HepG2 (cell line): ENCODE measurements around the gene PCGF3. TPM values are rescaled to one million over a fixed set of nuclear protein-coding genes. Genes with fewer than 3 reads are reported as not detected.

ENCODE experiments used
- AGO2 ChIP-seq: fragments of 200-400 bp; formaldehyde crosslinking; optimal IDR thresholded peaks from 2 replicates; pipeline ENCODE3; 2017; ENCODE audit warnings: mild to moderate bottlenecking, low read depth, low read length, moderate library complexity
- ATF2 ChIP-seq: sonication (generic); formaldehyde crosslinking; IDR thresholded peaks from 2 replicates; pipeline ENCODE4 v1.4.0; 2020; ENCODE audit warnings: missing genetic modification reagents
- FOXM1 ChIP-seq: sonication (generic); formaldehyde crosslinking; IDR thresholded peaks from 2 replicates; pipeline ENCODE4 v1.5.0; 2020; ENCODE audit warnings: missing genetic modification reagents
- KDM2A ChIP-seq: sonication (generic); formaldehyde crosslinking; IDR thresholded peaks from 2 replicates; pipeline ENCODE4 v1.4.0; 2020; ENCODE audit warnings: low read depth, missing genetic modification reagents, borderline replicate concordance
- KLF15 ChIP-seq: sonication (generic); formaldehyde crosslinking; IDR thresholded peaks from 2 replicates; pipeline ENCODE4 v1.8.1; 2023; ENCODE audit warnings: borderline replicate concordance, mild to moderate bottlenecking, inconsistent platforms, missing genetic modification reagents, mixed read lengths
- MLXIP ChIP-seq: sonication (generic); formaldehyde crosslinking; IDR thresholded peaks from 2 replicates; pipeline ENCODE4 v1.9.0; 2021; ENCODE audit warnings: missing genetic modification reagents, borderline replicate concordance
- NFYB ChIP-seq: sonication (generic); formaldehyde crosslinking; IDR thresholded peaks from 2 replicates; pipeline ENCODE4 v1.4.0; 2020; ENCODE audit warnings: missing genetic modification reagents
- NONO ChIP-seq, 2 experiments: fragments of 450-650 bp in 1 of 2; sonication (generic) in 1 of 2; formaldehyde crosslinking in 1 of 2; IDR thresholded peaks in 1 of 2; conservative IDR thresholded peaks in 1 of 2; 2 replicates each; pipeline versions ENCODE4 v1.6.1 to v1.8.0; 2017 to 2022; ENCODE audit warnings: mild to moderate bottlenecking in 1 of 2, missing genetic modification reagents in 1 of 2, moderate library complexity in 1 of 2
- PPARG ChIP-seq: conservative IDR thresholded peaks from 2 replicates; pipeline ENCODE4 v1.6.1; 2016; ENCODE audit warnings: missing biosample characterization, missing genetic modification reagents
- SATB2 ChIP-seq: sonication (generic); formaldehyde crosslinking; IDR thresholded peaks from 2 replicates; pipeline ENCODE4 v1.5.0; 2020; ENCODE audit warnings: missing genetic modification reagents
- TCF7 ChIP-seq: sonication (generic); IDR thresholded peaks from 2 replicates; pipeline ENCODE4 v1.6.1; 2016; ENCODE audit warnings: antibody characterized with exemption, low read depth
- TFDP1 ChIP-seq: IDR thresholded peaks from 2 replicates; pipeline ENCODE4 v1.6.1; 2016; ENCODE audit warnings: missing compliant biosample characterization, missing genetic modification reagents, borderline replicate concordance
- TP53 ChIP-seq: sonication (generic); formaldehyde crosslinking; conservative IDR thresholded peaks from 2 replicates; pipeline ENCODE4 v1.4.0; 2020; ENCODE audit warnings: missing genetic modification reagents
- ZNF891 ChIP-seq: sonication (generic); formaldehyde crosslinking; IDR thresholded peaks from 2 replicates; pipeline ENCODE4 v1.5.0; 2020; ENCODE audit warnings: mild to moderate bottlenecking, missing genetic modification reagents
- polyA plus RNA-seq, 8 experiments: library from polyadenylated mRNA; depleted of rRNA in 3 of 8; stranded (reverse) in 7 of 8; unstranded in 1 of 8; fragments of >200 nt; fragmentation: Illumina TruSeq in 4 of 8; extraction: Trizol in 4 of 8; gene quantifications; 2 replicates each; pipeline versions ENCODE4 v1.2.1 to v1.2.3, GENCODE V29; 2011 to 2016; ENCODE audit warnings: low read depth in 4 of 8, missing spikeins in 1 of 8, mixed read lengths in 1 of 8; ENCODE audit not compliant: insufficient read depth in 1 of 8
- total RNA-seq, 5 experiments: library from RNA; depleted of rRNA; stranded (reverse); fragments of >200 nt; fragmentation: Illumina TruSeq; extraction: Trizol; gene quantifications; 2 replicates each; pipeline ENCODE4 v1.2.3, GENCODE V29; 2016; ENCODE audit warnings: low read depth in 1 of 5
- TF ChIP-seq, protein P1 (sequence below): sonication (generic); formaldehyde crosslinking; IDR thresholded peaks from 2 replicates; pipeline ENCODE4 v1.4.0; 2020; ENCODE audit warnings: mild to moderate bottlenecking, missing genetic modification reagents
- TF ChIP-seq, protein P2 (sequence below): sonication (generic); formaldehyde crosslinking; IDR thresholded peaks from 2 replicates; pipeline ENCODE4 v1.8.0; 2023; ENCODE audit warnings: mild to moderate bottlenecking, missing genetic modification reagents
- TF ChIP-seq, protein P3 (sequence below): IDR thresholded peaks from 2 replicates; pipeline ENCODE4 v1.6.1; 2012; ENCODE audit warnings: low read depth, low read length, improper control_type of control experiment

Gene PCGF3
- total and polyA plus RNA-seq, 2 of the 13 experiments (the other 11 are each of a cell fraction or from before 2014, with no cell fraction given): 28.6 to 66.2 TPM

GRCh38 chr4:683982-684622 lies 21.5 kb upstream of the PCGF3 start (continued):
- peak; percentile 92 for TF ChIP-seq KDM2A (CRISPR knock-in tag)
- no peak for TF ChIP-seq SATB2
- TF ChIP-seq PPARG: no peak
- 0 out of 2 replicates have a peak, but pooled peaks have one; percentile 42 for TF ChIP-seq ZNF891
- no peak for TF ChIP-seq TP53
- TF ChIP-seq ATF2 (CRISPR knock-in tag): no peak
- no peak for TF ChIP-seq NONO (IDR thresholded peaks at IDR 0.05)
- TF ChIP-seq NONO (CRISPR knock-in tag; conservative IDR thresholded peaks at IDR 0.05): 0 out of 2 replicates have a peak, but pooled peaks have one; percentile 48
- no peak for TF ChIP-seq NFYB (CRISPR knock-in tag)
- no peak for TF ChIP-seq TCF7
- no peak for TF ChIP-seq AGO2
- no peak for TF ChIP-seq MLXIP (CRISPR knock-in tag)
- TF ChIP-seq, protein P1, sequence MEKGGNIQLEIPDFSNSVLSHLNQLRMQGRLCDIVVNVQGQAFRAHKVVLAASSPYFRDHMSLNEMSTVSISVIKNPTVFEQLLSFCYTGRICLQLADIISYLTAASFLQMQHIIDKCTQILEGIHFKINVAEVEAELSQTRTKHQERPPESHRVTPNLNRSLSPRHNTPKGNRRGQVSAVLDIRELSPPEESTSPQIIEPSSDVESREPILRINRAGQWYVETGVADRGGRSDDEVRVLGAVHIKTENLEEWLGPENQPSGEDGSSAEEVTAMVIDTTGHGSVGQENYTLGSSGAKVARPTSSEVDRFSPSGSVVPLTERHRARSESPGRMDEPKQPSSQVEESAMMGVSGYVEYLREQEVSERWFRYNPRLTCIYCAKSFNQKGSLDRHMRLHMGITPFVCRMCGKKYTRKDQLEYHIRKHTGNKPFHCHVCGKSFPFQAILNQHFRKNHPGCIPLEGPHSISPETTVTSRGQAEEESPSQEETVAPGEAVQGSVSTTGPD (CRISPR knock-in tag): no peak
- no peak for TF ChIP-seq KLF15
- TF ChIP-seq, protein P2, sequence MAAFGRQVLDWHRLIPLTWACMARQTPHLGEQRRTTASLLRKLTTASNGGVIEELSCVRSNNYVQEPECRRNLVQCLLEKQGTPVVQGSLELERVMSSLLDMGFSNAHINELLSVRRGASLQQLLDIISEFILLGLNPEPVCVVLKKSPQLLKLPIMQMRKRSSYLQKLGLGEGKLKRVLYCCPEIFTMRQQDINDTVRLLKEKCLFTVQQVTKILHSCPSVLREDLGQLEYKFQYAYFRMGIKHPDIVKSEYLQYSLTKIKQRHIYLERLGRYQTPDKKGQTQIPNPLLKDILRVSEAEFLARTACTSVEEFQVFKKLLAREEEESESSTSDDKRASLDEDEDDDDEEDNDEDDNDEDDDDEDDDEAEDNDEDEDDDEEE (CRISPR knock-in tag): no peak
- TF ChIP-seq FOXM1 (CRISPR knock-in tag): no peak
- no peak for TF ChIP-seq TFDP1
- TF ChIP-seq, protein P3, sequence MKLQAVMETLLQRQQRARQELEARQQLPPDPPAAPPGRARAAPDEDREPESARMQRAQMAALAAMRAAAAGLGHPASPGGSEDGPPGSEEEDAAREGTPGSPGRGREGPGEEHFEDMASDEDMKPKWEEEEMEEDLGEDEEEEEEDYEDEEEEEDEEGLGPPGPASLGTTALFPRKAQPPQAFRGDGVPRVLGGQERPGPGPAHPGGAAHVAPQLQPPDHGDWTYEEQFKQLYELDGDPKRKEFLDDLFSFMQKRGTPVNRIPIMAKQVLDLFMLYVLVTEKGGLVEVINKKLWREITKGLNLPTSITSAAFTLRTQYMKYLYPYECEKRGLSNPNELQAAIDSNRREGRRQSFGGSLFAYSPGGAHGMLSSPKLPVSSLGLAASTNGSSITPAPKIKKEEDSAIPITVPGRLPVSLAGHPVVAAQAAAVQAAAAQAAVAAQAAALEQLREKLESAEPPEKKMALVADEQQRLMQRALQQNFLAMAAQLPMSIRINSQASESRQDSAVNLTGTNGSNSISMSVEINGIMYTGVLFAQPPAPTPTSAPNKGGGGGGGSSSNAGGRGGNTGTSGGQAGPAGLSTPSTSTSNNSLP: no peak
